ENCODE data around the gene ERC1.

DNA sequence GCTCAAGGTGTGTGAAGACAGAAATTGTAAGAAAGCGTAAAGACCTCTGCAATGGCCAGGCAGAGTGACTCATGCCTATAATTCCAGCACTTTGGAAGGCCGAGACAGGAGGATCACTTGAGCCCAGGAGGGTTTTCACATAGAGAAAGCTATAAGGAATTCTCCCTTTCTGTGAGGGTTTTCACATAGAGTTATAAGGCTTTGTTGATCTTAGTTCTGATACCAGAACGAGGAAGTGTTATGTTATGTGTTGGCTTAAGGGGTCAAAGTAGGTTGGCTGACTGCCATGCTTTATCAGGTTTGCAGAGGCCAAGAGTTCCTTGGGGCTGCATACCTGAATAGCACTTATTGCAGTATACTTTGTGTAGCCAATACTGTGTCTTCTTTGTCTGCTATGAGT lies 139.1 kb downstream of the ERC1 start:
- TF ChIP-seq JUND (IDR thresholded peaks at IDR 0.05; ENCODE audit: borderline replicate concordance, low read depth, low read length) (0 out of 2 replicates have a peak, but pooled peaks have one; percentile 21), JUND (tag; IDR thresholded peaks at IDR 0.05; ENCODE audit: borderline replicate concordance, low read depth, low read length) (peak; percentile 44; the same call in 2 of the 3 replicates), BCL6 (CRISPR knock-in tag; IDR thresholded peaks at IDR 0.05) (no peak), ARHGAP35 (IDR thresholded peaks at IDR 0.05; ENCODE audit: partially characterized antibody) (no peak), GABPA (tag; conservative IDR thresholded peaks at IDR 0.05; ENCODE audit: low read depth) (no peak), ZNF274 (IDR thresholded peaks at IDR 0.05; ENCODE audit: borderline replicate concordance, low read depth, low read length) (no peak), EGR1 (conservative IDR thresholded peaks at IDR 0.05) (no peak)
- TF ChIP-seq, protein P1, sequence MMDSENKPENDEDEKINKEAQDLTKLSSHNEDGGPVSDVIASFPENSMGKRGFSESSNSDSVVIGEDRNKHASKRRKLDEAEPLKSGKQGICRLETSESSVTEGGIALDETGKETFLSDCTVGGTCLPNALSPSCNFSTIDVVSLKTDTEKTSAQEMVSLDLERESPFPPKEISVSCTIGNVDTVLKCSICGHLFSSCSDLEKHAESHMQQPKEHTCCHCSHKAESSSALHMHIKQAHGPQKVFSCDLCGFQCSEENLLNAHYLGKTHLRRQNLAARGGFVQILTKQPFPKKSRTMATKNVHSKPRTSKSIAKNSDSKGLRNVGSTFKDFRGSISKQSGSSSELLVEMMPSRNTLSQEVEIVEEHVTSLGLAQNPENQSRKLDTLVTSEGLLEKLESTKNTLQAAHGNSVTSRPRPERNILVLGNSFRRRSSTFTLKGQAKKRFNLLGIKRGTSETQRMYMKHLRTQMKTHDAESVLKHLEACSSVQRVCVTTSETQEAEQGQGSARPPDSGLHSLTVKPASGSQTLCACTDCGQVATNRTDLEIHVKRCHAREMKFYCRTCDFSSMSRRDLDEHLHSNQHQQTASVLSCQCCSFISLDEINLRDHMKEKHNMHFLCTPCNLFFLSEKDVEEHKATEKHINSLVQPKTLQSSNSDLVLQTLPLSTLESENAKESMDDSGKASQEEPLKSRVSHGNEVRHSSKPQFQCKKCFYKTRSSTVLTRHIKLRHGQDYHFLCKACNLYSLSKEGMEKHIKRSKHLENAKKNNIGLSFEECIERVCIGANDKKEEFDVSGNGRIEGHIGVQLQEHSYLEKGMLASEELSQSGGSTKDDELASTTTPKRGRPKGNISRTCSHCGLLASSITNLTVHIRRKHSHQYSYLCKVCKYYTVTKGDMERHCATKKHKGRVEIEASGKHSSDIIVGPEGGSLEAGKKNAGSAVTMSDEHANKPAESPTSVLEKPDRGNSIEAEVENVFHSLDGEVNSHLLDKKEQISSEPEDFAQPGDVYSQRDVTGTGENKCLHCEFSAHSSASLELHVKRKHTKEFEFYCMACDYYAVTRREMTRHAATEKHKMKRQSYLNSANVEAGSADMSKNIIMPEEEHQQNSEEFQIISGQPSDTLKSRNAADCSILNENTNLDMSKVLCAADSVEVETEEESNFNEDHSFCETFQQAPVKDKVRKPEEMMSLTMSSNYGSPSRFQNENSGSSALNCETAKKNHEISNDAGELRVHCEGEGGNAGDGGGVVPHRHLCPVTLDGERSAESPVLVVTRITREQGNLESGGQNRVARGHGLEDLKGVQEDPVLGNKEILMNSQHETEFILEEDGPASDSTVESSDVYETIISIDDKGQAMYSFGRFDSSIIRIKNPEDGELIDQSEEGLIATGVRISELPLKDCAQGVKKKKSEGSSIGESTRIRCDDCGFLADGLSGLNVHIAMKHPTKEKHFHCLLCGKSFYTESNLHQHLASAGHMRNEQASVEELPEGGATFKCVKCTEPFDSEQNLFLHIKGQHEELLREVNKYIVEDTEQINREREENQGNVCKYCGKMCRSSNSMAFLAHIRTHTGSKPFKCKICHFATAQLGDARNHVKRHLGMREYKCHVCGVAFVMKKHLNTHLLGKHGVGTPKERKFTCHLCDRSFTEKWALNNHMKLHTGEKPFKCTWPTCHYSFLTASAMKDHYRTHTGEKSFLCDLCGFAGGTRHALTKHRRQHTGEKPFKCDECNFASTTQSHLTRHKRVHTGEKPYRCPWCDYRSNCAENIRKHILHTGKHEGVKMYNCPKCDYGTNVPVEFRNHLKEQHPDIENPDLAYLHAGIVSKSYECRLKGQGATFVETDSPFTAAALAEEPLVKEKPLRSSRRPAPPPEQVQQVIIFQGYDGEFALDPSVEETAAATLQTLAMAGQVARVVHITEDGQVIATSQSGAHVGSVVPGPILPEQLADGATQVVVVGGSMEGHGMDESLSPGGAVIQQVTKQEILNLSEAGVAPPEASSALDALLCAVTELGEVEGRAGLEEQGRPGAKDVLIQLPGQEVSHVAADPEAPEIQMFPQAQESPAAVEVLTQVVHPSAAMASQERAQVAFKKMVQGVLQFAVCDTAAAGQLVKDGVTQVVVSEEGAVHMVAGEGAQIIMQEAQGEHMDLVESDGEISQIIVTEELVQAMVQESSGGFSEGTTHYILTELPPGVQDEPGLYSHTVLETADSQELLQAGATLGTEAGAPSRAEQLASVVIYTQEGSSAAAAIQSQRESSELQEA (IDR thresholded peaks at IDR 0.05; ENCODE audit: low read depth) = no peak
- TF ChIP-seq, protein P2, sequence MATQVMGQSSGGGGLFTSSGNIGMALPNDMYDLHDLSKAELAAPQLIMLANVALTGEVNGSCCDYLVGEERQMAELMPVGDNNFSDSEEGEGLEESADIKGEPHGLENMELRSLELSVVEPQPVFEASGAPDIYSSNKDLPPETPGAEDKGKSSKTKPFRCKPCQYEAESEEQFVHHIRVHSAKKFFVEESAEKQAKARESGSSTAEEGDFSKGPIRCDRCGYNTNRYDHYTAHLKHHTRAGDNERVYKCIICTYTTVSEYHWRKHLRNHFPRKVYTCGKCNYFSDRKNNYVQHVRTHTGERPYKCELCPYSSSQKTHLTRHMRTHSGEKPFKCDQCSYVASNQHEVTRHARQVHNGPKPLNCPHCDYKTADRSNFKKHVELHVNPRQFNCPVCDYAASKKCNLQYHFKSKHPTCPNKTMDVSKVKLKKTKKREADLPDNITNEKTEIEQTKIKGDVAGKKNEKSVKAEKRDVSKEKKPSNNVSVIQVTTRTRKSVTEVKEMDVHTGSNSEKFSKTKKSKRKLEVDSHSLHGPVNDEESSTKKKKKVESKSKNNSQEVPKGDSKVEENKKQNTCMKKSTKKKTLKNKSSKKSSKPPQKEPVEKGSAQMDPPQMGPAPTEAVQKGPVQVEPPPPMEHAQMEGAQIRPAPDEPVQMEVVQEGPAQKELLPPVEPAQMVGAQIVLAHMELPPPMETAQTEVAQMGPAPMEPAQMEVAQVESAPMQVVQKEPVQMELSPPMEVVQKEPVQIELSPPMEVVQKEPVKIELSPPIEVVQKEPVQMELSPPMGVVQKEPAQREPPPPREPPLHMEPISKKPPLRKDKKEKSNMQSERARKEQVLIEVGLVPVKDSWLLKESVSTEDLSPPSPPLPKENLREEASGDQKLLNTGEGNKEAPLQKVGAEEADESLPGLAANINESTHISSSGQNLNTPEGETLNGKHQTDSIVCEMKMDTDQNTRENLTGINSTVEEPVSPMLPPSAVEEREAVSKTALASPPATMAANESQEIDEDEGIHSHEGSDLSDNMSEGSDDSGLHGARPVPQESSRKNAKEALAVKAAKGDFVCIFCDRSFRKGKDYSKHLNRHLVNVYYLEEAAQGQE (IDR thresholded peaks at IDR 0.05; ENCODE audit: borderline replicate concordance) = no peak
- TF ChIP-seq, protein P2 (CRISPR knock-in tag; IDR thresholded peaks at IDR 0.05; ENCODE audit: low read depth) = no peak

All from K562 (cell line).